Esophagus squamous epithelium (tissue), 5 donors: ENCODE results near the gene CER1. TPM values are rescaled to one million over a fixed set of nuclear protein-coding genes. Genes with fewer than 3 reads are reported as not detected.

Source experiments
- DNase-seq: peaks from one replicate; lab custom pipeline; 2025; lab: John Stamatoyannopoulos, UW
- H3K27ac ChIP-seq, 4 donors: fragments of 200-600 bp; sonication (generic); one replicate each; pipeline ENCODE4 v1.5.1; 2016 to 2019; ENCODE audit warnings: mild to moderate bottlenecking in 1 of 4
- H3K27me3 ChIP-seq, 4 donors: fragments of 200-600 bp; sonication (generic); 1 replicate in 3 of 4; 2 replicates in 1 of 4; pipeline versions ENCODE4 v1.5.1 to v1.6.0; 2017 to 2021; ENCODE audit warnings: antibody characterized with exemption in 1 of 4
- H3K36me3 ChIP-seq, 3 donors: fragments of 200-600 bp; sonication (generic); one replicate each; pipeline ENCODE4 v1.5.1; 2016 to 2019
- H3K4me1 ChIP-seq, 3 donors: fragments of 200-600 bp; sonication (generic); one replicate each; pipeline ENCODE4 v1.5.1; 2017 to 2019
- H3K4me3 ChIP-seq, 4 donors: fragments of 200-600 bp; sonication (generic); 1 replicate in 3 of 4; 2 replicates in 1 of 4; pipeline ENCODE4 v1.5.1; 2016 to 2019; ENCODE audit warnings: mild to moderate bottlenecking in 2 of 4, moderate library complexity in 1 of 4
- H3K9me3 ChIP-seq, 3 donors: fragments of 200-600 bp; sonication (generic); one replicate each; pipeline ENCODE4 v1.5.1; 2016 to 2019
- CTCF ChIP-seq, 6 experiments: fragments of 450-650 bp in 4 of 6; fragments of 200-600 bp in 2 of 6; sonication (generic) in 2 of 6; IDR thresholded peaks; one replicate each; pipeline ENCODE4 v1.5.1; 2016 to 2019; ENCODE audit warnings: antibody characterized with exemption in 6 of 6, mild to moderate bottlenecking in 4 of 6, moderate library complexity in 4 of 6
- POLR2A ChIP-seq, 4 donors: fragments of 450-650 bp; IDR thresholded peaks; one replicate each; pipeline ENCODE4 v1.6.1; 2017; ENCODE audit warnings: antibody characterized with exemption in 4 of 4, mild to moderate bottlenecking in 4 of 4, moderate library complexity in 3 of 4
- WGBS, 2 donors: methylation state at CpG; one replicate each; pipeline ENCODE4 v1.1.5; 2018; 5-methylcytosine and 5-hydroxymethylcytosine counted together
- intact Hi-C: fragments of 100-400 bp; cut with DNase I; formaldehyde crosslinking; loops from one replicate; pipeline ENCODE4 v1.15.0; 2022
- total RNA-seq, 4 donors: library from RNA; depleted of rRNA; stranded (reverse); fragments of >200 nt; gene quantifications; one replicate each; pipeline ENCODE4 v1.1.0, GENCODE V29; 2016
- donor health status: DM: yes; HTN: yes; CAD: no.

CER1 gene
- total RNA-seq, 4 donors from 2014 or later: not detected

- Histone ChIP-seq H3K4me1 (no peaks in the 10 kb centered on the region), H3K27me3 (no peaks in the 10 kb centered on the region), H3K36me3 (no peaks in the 10 kb centered on the region), H3K27ac (no peak overlapping the region), H3K9me3 (no peaks in the 10 kb centered on the region), H3K4me3 (no peak overlapping the region)
- intact Hi-C loops: no loop called here
- WGBS, 2 donors: 78 to 85% methylated on average over 2 of the region's 2 CpGs
- no peak for DNase-seq
- TF ChIP-seq POLR2A (IDR thresholded peaks at IDR 0.05): no peak
- no peak for TF ChIP-seq CTCF (IDR thresholded peaks at IDR 0.05)
These were observed 7.9 kb upstream of the CER1 start for GRCh38 chr9:14730461-14730898.

DNA sequence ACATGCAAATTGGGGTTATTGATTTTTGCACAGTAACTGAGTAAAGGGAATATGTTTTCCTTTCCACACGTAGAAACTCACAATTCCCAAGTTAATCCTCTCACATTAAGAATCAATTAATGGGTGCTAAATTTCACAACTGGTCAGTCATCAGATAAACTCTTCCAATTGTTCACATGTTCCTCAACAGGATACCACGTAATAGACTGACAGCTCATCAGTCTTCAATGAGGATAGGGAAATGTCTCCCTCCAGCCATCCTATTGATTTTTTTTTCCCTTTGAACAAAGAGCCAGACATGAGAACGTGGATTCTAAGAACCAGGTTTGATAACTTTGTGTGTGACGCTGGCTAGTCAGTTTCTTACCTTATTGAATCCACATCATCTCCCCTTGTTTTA, 768 bp upstream of the CER1 start:
- 41 to 48% methylated on average over 4 of the region's 4 CpGs for WGBS, 2 donors
- Histone ChIP-seq H3K4me1 (no peaks in the 10 kb centered on the region), H3K9me3 (no peaks in the 10 kb centered on the region), H3K4me3 (no peak overlapping the region), H3K27me3 (peaks cover 0 to 14% (median 0%) of the 10 kb centered on the region in 4 donors), H3K36me3 (no peaks in the 10 kb centered on the region), H3K27ac (no peak overlapping the region)
- intact Hi-C loops: no loop called here
- TF ChIP-seq CTCF (IDR thresholded peaks at IDR 0.05) (no peak), POLR2A (IDR thresholded peaks at IDR 0.05) (no peak)
- no peak for DNase-seq

DNA sequence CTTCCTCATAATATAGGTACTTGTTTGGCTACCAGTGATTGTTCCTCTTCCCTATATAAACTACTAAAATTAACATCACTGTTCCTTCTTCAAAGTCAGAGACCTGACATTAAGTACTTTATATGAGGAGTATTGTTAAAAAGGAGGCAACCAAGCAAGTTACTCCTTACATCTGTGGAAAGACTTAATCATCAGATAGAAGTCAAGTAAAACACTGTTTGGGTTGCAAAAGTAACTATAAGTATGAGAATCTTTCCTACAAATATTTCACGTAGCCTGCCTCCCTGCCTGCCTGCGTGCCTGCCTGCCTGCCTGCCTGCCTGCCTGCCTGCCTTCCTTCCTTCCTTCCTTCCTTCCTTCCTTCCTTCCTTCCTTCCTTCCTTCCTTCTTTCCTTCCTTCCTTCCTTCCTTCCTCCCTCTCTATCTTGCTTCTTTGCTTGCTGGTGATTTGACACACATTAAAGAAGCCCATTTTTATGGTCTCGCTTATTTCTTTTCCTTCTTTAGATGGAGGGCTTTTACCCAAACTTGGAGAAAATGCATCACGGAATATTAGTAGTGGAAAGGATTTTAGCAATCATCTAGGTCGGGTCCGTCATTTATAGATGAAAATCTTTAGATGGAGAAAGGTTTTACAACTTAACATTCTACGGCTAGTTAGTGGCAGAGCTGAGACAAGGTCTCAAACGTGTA, 3.2 kb downstream of the CER1 start:
- Histone ChIP-seq H3K4me3 (no peak overlapping the region), H3K27me3 (peaks cover 0 to 17% (median 0%) of the 10 kb centered on the region in 4 donors), H3K27ac (no peak overlapping the region), H3K9me3 (no peaks in the 10 kb centered on the region), H3K36me3 (no peaks in the 10 kb centered on the region), H3K4me1 (no peaks in the 10 kb centered on the region)
- intact Hi-C loops: no loop called here
- TF ChIP-seq POLR2A (IDR thresholded peaks at IDR 0.05) (no peak), CTCF (IDR thresholded peaks at IDR 0.05) (no peak)
- DNase-seq: no peak
- 66 to 67% methylated on average over 8 of the region's 8 CpGs for WGBS, 2 donors

DNA sequence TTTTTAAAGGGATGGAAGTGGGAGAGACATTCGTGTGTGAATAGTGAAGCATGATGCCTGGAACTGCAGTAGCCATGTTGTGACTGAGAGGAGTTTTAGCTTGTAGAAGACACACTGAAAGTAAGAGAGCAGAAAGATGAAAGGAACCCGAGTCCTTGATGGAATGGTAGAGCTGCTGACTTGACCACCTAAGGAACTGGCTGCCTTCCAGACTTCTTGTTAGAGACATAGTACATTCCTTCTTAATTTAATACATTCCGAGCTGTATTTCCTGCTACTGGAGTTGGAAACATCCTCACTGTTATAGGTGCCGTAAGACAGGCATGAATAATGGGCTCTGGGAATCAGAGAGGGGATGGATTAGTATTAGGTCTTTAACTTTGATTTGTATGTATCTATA, 7.4 kb downstream of the CER1 start:
- whole genome bisulfite sequencing, 2 donors: 71 to 73% methylated on average over 4 of the region's 4 CpGs
- Histone ChIP-seq H3K27me3 (peaks cover 0 to 9% (median 0%) of the 10 kb centered on the region in 4 donors), H3K4me3 (no peak overlapping the region), H3K36me3 (no peaks in the 10 kb centered on the region), H3K4me1 (peaks cover 0 to 13% (median 0%) of the 10 kb centered on the region in 3 donors), H3K27ac (no peak overlapping the region), H3K9me3 (no peaks in the 10 kb centered on the region)
- no peak for DNase-seq
- no peak for TF ChIP-seq CTCF (IDR thresholded peaks at IDR 0.05)
- TF ChIP-seq POLR2A (IDR thresholded peaks at IDR 0.05): no peak
- intact Hi-C loops: no loop called here

GRCh38 chr9:14713187-14713767, 9.3 kb downstream of the CER1 start:
- H3K4me1 ChIP-seq: peaks cover 0 to 13% (median 0%) of the 10 kb centered on the region in 3 donors
- H3K27me3 ChIP-seq: peaks cover 0 to 4% (median 0%) of the 10 kb centered on the region in 4 donors
- intact Hi-C loops: no loop called here
- no peaks in the 10 kb centered on the region for H3K9me3 ChIP-seq
- no peak overlapping the region for H3K4me3 ChIP-seq
- WGBS, 2 donors: 45 to 68% methylated on average over 3 of the region's 3 CpGs
- no peaks in the 10 kb centered on the region for H3K36me3 ChIP-seq
- TF ChIP-seq POLR2A (IDR thresholded peaks at IDR 0.05) (no peak), CTCF (IDR thresholded peaks at IDR 0.05) (no peak)
- peak overlapping the region in 3 of 4 donors; percentile 28 to 68 (median 52) for H3K27ac ChIP-seq
- DNase-seq: no peak
